ENCODE measurements around the gene CDHR3.

CDHR3 gene

DNA sequence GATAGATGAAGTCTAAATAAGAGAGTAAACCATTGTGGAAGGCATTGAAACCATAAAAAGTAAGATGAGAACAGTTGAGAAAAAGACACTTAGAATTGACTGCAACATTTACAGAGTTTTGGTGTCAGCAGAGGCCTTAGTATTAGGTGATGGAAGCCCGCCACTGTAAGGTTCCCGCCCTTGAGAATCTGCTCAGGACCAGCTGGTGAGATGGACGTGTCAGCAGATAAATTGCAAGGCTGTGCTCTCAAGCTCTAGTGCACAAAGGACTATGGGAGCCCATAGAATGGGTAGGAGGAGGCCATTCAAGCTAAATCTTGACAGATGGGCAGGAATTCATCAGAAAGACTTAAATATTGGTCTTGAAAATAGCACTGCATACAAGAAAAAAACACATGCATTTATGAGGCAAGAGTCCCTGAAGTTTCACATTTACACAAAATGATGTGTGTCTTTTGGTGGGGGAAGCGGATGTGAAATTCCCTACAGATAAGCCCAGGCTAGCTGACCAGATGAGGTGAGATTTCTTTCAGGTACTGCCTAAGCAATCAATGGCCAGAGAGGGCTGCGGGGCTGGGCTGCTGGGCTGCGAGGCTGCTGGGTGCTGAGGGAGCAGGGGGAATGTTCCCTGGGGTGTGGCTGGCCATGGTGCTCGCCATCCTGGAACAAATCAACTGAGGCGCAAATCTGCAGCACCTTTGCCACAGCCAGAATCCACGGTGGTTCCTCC, 106.6 kb downstream of the CDHR3 start:
- DNase-seq = peak; percentile 67 to 90

DNA sequence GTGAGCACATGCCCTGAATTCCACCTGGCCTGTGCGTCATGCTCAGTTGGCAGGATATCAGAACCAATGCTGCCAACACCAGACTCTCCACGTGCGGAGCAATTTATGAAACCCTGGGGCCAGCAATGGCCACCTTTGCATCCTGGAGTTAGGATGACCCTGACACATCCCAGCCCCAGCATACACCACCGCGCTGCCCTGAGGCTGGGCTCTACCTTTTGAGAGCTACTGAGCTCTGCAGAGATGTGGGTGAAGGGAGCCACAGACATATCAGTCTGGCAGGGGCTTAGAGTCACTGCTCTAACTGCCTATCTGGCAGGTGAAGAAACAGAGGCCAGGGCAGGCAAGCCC, 107.1 kb downstream of the CDHR3 start:
- no peak for DNase-seq

- peak; percentile 88 to 94 for DNase-seq
Observed at GRCh38 chr7:106070567-106071254, 107.6 kb downstream of the CDHR3 start.

DNA sequence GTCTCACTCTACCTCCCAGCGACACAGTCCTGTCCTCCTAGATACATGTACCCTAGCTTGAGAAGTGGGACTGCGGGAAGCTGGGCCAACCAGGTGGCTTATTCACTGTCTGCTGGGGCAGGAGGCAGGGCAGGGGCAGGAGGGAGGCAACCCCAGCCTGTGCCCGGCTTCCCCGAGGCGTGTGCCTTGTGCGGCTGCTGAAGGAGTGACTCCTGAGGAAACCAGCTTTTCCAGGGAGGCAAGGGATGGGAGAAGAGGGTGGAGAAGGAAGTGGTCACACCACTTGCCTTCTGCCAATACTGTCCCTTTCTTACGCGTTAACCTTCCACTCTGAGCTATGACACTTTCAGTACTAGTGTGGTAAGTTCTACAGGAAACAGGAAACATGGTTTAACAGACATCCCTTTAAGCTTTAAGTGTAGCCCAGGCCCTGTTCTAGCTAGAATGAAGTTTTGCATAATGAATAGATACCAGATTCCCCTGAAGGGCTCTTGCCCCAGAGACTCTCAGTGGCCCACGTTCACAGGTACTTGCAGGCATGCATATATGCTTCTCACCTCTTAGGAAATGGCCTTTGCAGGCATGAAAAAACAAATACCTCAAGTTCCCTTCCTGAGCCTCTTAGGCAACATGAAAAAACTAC, 108.4 kb downstream of the CDHR3 start:
- DNase-seq = no peak

- DNase-seq = peak; percentile 33 to 63
Observed at GRCh38 chr7:106071999-106072714, 109.1 kb downstream of the CDHR3 start.

GRCh38 chr7:106072715-106073091, 109.6 kb downstream of the CDHR3 start:
- no peak for DNase-seq

DNA sequence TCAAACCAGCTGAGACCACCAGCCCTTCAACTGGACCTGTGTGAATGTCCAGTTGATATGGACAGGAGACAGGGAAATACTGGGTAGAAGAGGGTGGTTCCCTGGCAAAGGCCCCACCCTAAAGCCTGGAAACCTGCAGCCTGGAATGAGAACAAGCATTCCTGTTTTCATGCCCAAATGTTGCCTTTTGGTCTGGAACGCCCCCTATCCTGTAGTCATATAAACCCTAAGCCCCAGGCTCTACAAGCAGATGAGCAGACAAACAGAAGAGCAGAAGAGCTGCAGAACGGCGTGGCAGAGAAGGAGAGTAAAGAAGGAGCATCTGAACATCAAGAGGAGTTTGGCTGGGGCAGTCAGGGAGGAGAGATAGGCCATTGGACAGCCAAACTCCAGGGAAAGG, 110.6 kb downstream of the CDHR3 start:
- no peak for DNase-seq

DNA sequence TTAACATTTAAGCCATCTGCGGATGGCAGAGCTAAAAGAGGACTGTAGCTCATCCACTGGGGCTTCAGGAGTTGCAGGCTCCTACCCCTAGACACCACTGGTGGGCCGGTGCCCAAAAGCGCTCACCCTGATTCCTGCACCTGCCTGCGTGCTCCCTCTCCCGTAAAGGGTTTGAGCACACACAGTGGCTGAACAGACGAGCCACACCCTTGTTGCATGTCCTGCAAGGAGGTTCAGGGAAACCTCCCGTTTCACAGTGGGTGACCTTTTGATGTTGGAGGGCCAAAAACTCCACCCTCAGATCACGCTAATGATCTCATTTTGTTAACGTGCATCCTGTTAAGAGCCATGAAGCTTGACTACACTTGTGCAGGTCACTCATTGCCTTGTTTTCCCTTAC, 111.2 kb downstream of the CDHR3 start:
- DNase-seq = no peak

GRCh38 chr7:106075937-106076336, 112.9 kb downstream of the CDHR3 start:
- DNase-seq = no peak

DNA sequence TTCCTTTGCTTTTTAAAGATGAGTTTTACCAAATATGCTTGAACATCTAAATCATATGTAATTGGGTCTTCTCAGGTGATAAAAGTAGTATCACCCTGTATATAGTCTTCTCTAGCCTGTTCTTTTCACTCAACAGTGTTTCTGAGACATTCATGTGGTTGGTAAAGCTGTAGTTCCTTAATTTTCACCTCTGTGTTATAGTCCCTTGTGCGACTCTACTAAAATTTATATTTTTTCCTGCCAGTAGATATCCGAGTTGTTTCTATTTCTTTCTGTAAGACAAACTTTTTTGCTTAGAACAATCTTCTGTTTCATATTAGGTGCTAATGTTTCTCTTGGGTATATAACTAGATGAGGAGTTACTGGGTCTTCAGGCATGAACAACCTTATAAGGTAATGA, 113.5 kb downstream of the CDHR3 start:
- no peak for DNase-seq

DNA sequence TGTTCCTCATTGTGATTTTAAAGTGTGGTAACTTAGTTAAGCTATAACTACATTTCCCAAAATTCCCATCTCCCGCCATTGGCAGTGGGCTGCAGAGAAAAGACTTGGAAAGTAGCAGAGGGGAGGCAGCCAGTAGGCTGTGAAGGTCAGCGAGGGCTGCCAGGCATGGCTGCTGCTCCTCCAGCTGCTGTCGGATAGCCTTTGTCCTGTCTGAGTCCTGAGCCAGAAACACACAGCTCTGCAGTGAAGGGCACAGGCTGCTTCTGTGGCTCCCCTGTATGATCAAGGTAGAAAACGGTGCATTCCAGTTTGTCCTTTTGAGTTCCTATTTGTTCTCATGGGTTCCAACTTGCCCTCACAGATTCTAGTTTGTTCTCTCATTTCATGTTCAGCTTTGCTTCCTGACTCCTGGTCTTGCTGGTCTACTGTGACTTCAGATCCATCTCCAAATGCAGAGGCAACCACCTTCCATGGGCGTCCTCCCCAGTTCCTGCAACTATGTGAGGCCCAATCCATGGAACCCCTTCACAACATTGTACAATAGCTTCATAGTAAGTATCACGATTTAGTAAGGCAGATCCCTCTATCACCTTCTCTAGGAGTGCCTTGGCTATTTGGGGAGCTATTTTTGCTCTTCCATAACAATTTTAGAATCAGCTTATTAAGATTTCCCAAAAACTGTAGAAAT, 117.4 kb downstream of the CDHR3 start:
- no peak for DNase-seq

- no peak for DNase-seq
Observed at GRCh38 chr7:106082087-106082854, 119.2 kb downstream of the CDHR3 start.

Measured in NCI-H524 (cell line).